H1 (cell line): ENCODE results near the gene FBXL16. TPM values are rescaled to one million over a fixed set of nuclear protein-coding genes. Genes with fewer than 3 reads are reported as not detected.

ENCODE experiments used
- CTCF ChIA-PET: fragments of 300-600 bp; sonication (Branson Sonifier 250); formaldehyde crosslinking; loops from one replicate; lab custom pipeline; 2021; ENCODE audit not compliant: partially characterized antibody; lab: Charles Lee
- POLR2A ChIA-PET: fragments of 300-600 bp; sonication (Branson Sonifier 250); formaldehyde crosslinking; loops from one replicate; lab custom pipeline; 2021; ENCODE audit warnings: inconsistent platforms; ENCODE audit not compliant: partially characterized antibody; lab: Charles Lee
- DNase-seq, 2 experiments: peaks; one replicate each; pipeline versions ENCODE4 v3.0.0 to v3.0.0-alpha.2; 2010 to 2022; ENCODE audit warnings: low spot score in 2 of 2, low read depth in 1 of 2, mixed read lengths in 1 of 2
- FAIRE-seq: peaks from 2 replicates; lab custom pipeline; 2011; peaks lifted over from hg19 to GRCh38; lab: Jason Lieb, UNC
- H2AFZ ChIP-seq: 2 replicates; pipeline ENCODE4 v1.8.1; 2012; ENCODE audit warnings: low read length, inconsistent platforms
- H2AK5ac ChIP-seq: 2 replicates; pipeline ENCODE4 v1.6.1; 2013; ENCODE audit warnings: low read depth, low read length
- H2BK120ac ChIP-seq: replicated peaks from 2 replicates; pipeline ENCODE3; 2013; ENCODE audit warnings: low read depth, low read length, inconsistent platforms
- H2BK12ac ChIP-seq: 2 replicates; pipeline ENCODE4 v1.6.1; 2013; ENCODE audit warnings: low read depth, low read length
- H2BK15ac ChIP-seq: 2 replicates; pipeline ENCODE4 v1.6.1; 2013; ENCODE audit warnings: low read length
- H2BK20ac ChIP-seq: 2 replicates; pipeline ENCODE4 v1.6.1; 2013; ENCODE audit warnings: low read length
- H2BK5ac ChIP-seq: 2 replicates; pipeline ENCODE4 v1.6.1; 2013; ENCODE audit warnings: low read depth, low read length
- H3K14ac ChIP-seq: 2 replicates; pipeline ENCODE4 v1.6.1; 2013; ENCODE audit warnings: inconsistent platforms; ENCODE audit not compliant: insufficient read length
- H3K18ac ChIP-seq: 2 replicates; pipeline ENCODE4 v1.6.1; 2013; ENCODE audit warnings: low read length; ENCODE audit errors: extremely low read depth
- H3K23ac ChIP-seq: 2 replicates; pipeline ENCODE4 v1.6.1; 2013; ENCODE audit warnings: inconsistent platforms; ENCODE audit not compliant: insufficient read length
- H3K23me2 ChIP-seq: 2 replicates; pipeline ENCODE4 v1.6.1; 2013; ENCODE audit warnings: low read depth, low read length
- H3K27ac ChIP-seq: 2 replicates; pipeline ENCODE4 v1.6.1; 2011; ENCODE audit warnings: low read depth, low read length, inconsistent platforms
- H3K27me3 ChIP-seq, 4 experiments: replicated peaks in 1 of 4; 1 replicate in 1 of 4; 2 replicates in 3 of 4; pipeline versions ENCODE4 v1.6.1 to v1.8.1; 2011 to 2013; ENCODE audit warnings: low read length in 3 of 4, mild to moderate bottlenecking in 3 of 4, inconsistent platforms in 2 of 4, mixed read lengths in 2 of 4, moderate library complexity in 1 of 4; ENCODE audit not compliant: control insufficient read depth in 3 of 4, insufficient read depth in 3 of 4; ENCODE audit errors: extremely low read depth in 1 of 4
- H3K36me3 ChIP-seq, 4 experiments: 2 replicates each; pipeline versions ENCODE4 v1.6.1 to v1.8.1; 2011 to 2013; ENCODE audit warnings: mild to moderate bottlenecking in 4 of 4, low read length in 3 of 4, moderate library complexity in 2 of 4, control low read depth in 1 of 4, inconsistent platforms in 1 of 4; ENCODE audit not compliant: insufficient read depth in 4 of 4, control insufficient read depth in 2 of 4
- H3K4ac ChIP-seq: replicated peaks from 2 replicates; pipeline ENCODE3; 2013; ENCODE audit warnings: low read length, low read depth, mixed read lengths, inconsistent platforms; ENCODE audit not compliant: insufficient read length
- H3K4me1 ChIP-seq, 4 experiments: replicated peaks in 1 of 4; 1 replicate in 1 of 4; 2 replicates in 3 of 4; pipeline versions ENCODE4 v1.6.1 to v1.8.1; 2011 to 2013; ENCODE audit warnings: low read length in 3 of 4, inconsistent platforms in 2 of 4, mixed read lengths in 1 of 4; ENCODE audit not compliant: insufficient read depth in 4 of 4, control insufficient read depth in 3 of 4
- H3K4me2 ChIP-seq, 2 experiments: 2 replicates each; pipeline versions ENCODE4 v1.6.1 to v1.8.1; 2011 to 2013; ENCODE audit warnings: low read depth in 2 of 2, low read length in 2 of 2, control low read depth in 1 of 2, inconsistent platforms in 1 of 2, mild to moderate bottlenecking in 1 of 2; ENCODE audit not compliant: insufficient read depth in 1 of 2
- H3K4me3 ChIP-seq, 4 experiments: fragments of 200-600, 300-600 bp in 1 of 4; sonication (generic), shearing (Covaris generic), sonication (Bioruptor Twin) in 1 of 4; 2 replicates each; pipeline versions ENCODE4 v1.5.1 to v1.8.1; 2011 to 2016; ENCODE audit warnings: low read length in 4 of 4, low read depth in 3 of 4, control low read depth in 2 of 4, inconsistent platforms in 2 of 4, mild to moderate bottlenecking in 2 of 4, mixed read lengths in 1 of 4, moderate library complexity in 1 of 4; ENCODE audit not compliant: insufficient read depth in 2 of 4; ENCODE audit errors: extremely low read depth in 1 of 4
- H3K56ac ChIP-seq: replicated peaks from 2 replicates; pipeline ENCODE3; 2013; ENCODE audit warnings: low read depth, mild to moderate bottlenecking, mixed read lengths, low read length, inconsistent platforms; ENCODE audit not compliant: insufficient read length
- H3K79me1 ChIP-seq: 2 replicates; pipeline ENCODE4 v1.6.1; 2013; ENCODE audit warnings: low read depth, low read length, control low read depth
- H3K79me2 ChIP-seq, 2 experiments: 2 replicates each; pipeline versions ENCODE4 v1.6.1 to v1.8.1; 2012 to 2013; ENCODE audit warnings: low read length in 2 of 2, mild to moderate bottlenecking in 2 of 2, inconsistent platforms in 1 of 2; ENCODE audit not compliant: insufficient read depth in 2 of 2, control insufficient read depth in 1 of 2
- H3K9ac ChIP-seq, 4 experiments: replicated peaks in 1 of 4; 1 replicate in 1 of 4; 2 replicates in 3 of 4; pipeline versions ENCODE4 v1.6.1 to v1.8.1; 2011 to 2013; ENCODE audit warnings: low read depth in 3 of 4, low read length in 3 of 4, control low read depth in 2 of 4, mild to moderate bottlenecking in 2 of 4, moderate library complexity in 2 of 4, inconsistent platforms in 1 of 4; ENCODE audit errors: extremely low read depth in 1 of 4
- H3K9me3 ChIP-seq, 2 experiments: 2 replicates each; pipeline versions ENCODE4 v1.6.1 to v1.8.1; 2012 to 2013; ENCODE audit warnings: mild to moderate bottlenecking in 2 of 2, moderate library complexity in 2 of 2, control low read depth in 1 of 2, inconsistent platforms in 1 of 2, low read depth in 1 of 2, low read length in 1 of 2, mixed read lengths in 1 of 2; ENCODE audit not compliant: insufficient read depth in 2 of 2
- H4K20me1 ChIP-seq, 2 experiments: replicated peaks in 1 of 2; 2 replicates each; pipeline versions ENCODE3 to v1.8.1; 2011 to 2013; ENCODE audit warnings: inconsistent platforms in 2 of 2, low read length in 2 of 2, mild to moderate bottlenecking in 1 of 2; ENCODE audit not compliant: insufficient read depth in 2 of 2, control insufficient read depth in 1 of 2
- H4K5ac ChIP-seq: 2 replicates; pipeline ENCODE4 v1.6.1; 2013; ENCODE audit warnings: low read length, low read depth, mixed read lengths, inconsistent platforms; ENCODE audit not compliant: insufficient read length
- H4K8ac ChIP-seq: 2 replicates; pipeline ENCODE4 v1.8.0; 2013; ENCODE audit warnings: mild to moderate bottlenecking, moderate library complexity, low read length, inconsistent platforms; ENCODE audit not compliant: insufficient read depth; ENCODE audit errors: extremely low read depth
- H4K91ac ChIP-seq: replicated peaks from 2 replicates; pipeline ENCODE3; 2013; ENCODE audit warnings: low read length, mixed read lengths, inconsistent platforms; ENCODE audit not compliant: insufficient read length
- CHD1 ChIP-seq: IDR thresholded peaks from 2 replicates; pipeline ENCODE4 v1.6.1; 2012; ENCODE audit warnings: low read depth, low read length, improper control_type of control experiment
- GTF2F1 ChIP-seq: IDR thresholded peaks from 2 replicates; pipeline ENCODE4 v1.6.1; 2012; ENCODE audit warnings: low read depth, low read length, improper control_type of control experiment, borderline replicate concordance
- KDM4A ChIP-seq: IDR thresholded peaks from one replicate; pipeline ENCODE4 v1.7.1; 2012; ENCODE audit warnings: low read depth, mild to moderate bottlenecking, moderate library complexity, low read length, inconsistent platforms; ENCODE audit not compliant: severe bottlenecking
- NANOG ChIP-seq: IDR thresholded peaks from 2 replicates; pipeline ENCODE4 v1.6.1; 2011; ENCODE audit warnings: low read length, low read depth, mild to moderate bottlenecking, inconsistent platforms; ENCODE audit not compliant: insufficient read depth, poor library complexity, severe bottlenecking
- SIX5 ChIP-seq: IDR thresholded peaks from 2 replicates; pipeline ENCODE4 v1.6.1; 2011; ENCODE audit warnings: mild to moderate bottlenecking, low read depth, low read length
- SP1 ChIP-seq: IDR thresholded peaks from 2 replicates; pipeline ENCODE4 v1.6.1; 2011; ENCODE audit warnings: low read depth, low read length
- TEAD4 ChIP-seq: IDR thresholded peaks from 2 replicates; pipeline ENCODE4 v1.6.1; 2012; ENCODE audit warnings: low read depth, low read length, inconsistent platforms, mixed read lengths
- WGBS, 2 experiments: shearing (Covaris generic) in 1 of 2; methylation state at CpG; one replicate each; pipeline versions ENCODE4 v1.1.6 to v1.1.7; 2013 to 2015; ENCODE audit warnings: low lambda C conversion rate in 2 of 2, mixed read lengths in 2 of 2, inconsistent platforms in 1 of 2, low coverage in 1 of 2, missing lambda C conversion rate in 1 of 2; ENCODE audit not compliant: insufficient replicate concordance in 2 of 2, insufficient coverage in 1 of 2, insufficient read length in 1 of 2; ENCODE audit errors: extremely low coverage in 1 of 2, missing lambda C conversion rate in 1 of 2; 5-methylcytosine and 5-hydroxymethylcytosine counted together
- polyA plus RNA-seq, 7 experiments: library from polyadenylated mRNA; depleted of rRNA in 3 of 7; stranded (reverse) in 5 of 7; unstranded in 2 of 7; fragments of >200 nt in 5 of 7; fragments of 200-250 nt in 2 of 7; gene quantifications; 1 replicate in 5 of 7; 2 replicates in 1 of 7; 4 replicates in 1 of 7; pipeline versions ENCODE4 v1.2.1 to v1.2.3, GENCODE V29; 2011 to 2013; ENCODE audit warnings: missing spikeins in 2 of 7, mixed read lengths in 2 of 7
- total RNA-seq: library from RNA; stranded (reverse); fragmentation: NEBNext Ultra II Directional; extraction: Animal tissue kit (Norgen Biotek cat#: 25700); gene quantifications from 2 replicates; pipeline ENCODE4 v1.2.1, GENCODE V29; 2021

Gene FBXL16
- total and polyA plus RNA-seq, 2 of the 8 experiments (the other 6 are each of a cell fraction or from before 2014, with no cell fraction given): 12.5 to 12.8 TPM

DNA sequence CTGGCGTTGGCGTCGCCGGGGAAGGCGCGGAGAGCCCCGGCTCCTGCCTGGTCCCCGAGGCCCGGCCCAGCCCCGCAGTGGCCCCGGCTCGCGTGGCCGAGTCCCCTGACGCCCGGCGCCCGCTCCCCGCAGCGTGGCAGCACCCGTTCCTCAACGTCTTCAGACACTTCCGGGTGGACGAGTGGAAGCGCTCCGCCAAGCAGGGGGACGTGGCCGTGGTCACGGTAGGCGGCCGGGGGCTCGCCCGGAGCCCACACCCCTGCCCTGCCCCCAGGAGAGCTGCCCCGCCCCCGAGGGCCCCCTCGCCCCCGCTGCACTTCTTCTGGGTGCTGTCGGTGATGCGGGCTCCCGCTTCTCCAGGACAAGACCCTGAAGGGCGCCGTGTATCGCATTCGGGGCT lies 56.0 kb downstream of the FBXL16 start:
- FAIRE-seq (no peak), DNase-seq (no peak)
- no peak overlapping the region for H4K91ac ChIP-seq
- H2AFZ ChIP-seq: no peak overlapping the region
- no peak overlapping the region for H3K23ac ChIP-seq
- H3K56ac ChIP-seq: no peak overlapping the region
- H3K79me2 ChIP-seq: no peaks in the 10 kb centered on the region
- H2BK12ac ChIP-seq: no peak overlapping the region
- no peak overlapping the region for H3K4ac ChIP-seq
- H3K4me3 ChIP-seq: peak overlapping the region; percentile 59 to 76 (median 68)
- H2AK5ac ChIP-seq: no peak overlapping the region
- H2BK15ac ChIP-seq: no peak overlapping the region
- H3K9ac ChIP-seq: peak overlapping the region in 1 of 4 experiments; percentile 34; a peak in 3 of 7 replicates
- peaks cover 0 to 9% (median 1%) of the 10 kb centered on the region in 4 experiments; a peak in 1 of 8 replicates for H3K36me3 ChIP-seq
- H3K4me2 ChIP-seq: peak overlapping the region; percentile 67 to 86
- H4K20me1 ChIP-seq: peaks cover 0 to 9% of the 10 kb centered on the region in 2 experiments
- no peaks in the 10 kb centered on the region; the same call in 1 of the 2 replicates for H3K79me1 ChIP-seq
- TF ChIP-seq TEAD4: no peak
- TF ChIP-seq NANOG: no peak
- no peak for TF ChIP-seq CHD1
- TF ChIP-seq SP1: no peak
- TF ChIP-seq SIX5: no peak
- TF ChIP-seq KDM4A: peak; percentile 13
- TF ChIP-seq GTF2F1: no peak
- H2BK20ac ChIP-seq: no peak overlapping the region
- peaks cover 7% of the 10 kb centered on the region for H3K23me2 ChIP-seq
- H3K27ac ChIP-seq: no peak overlapping the region
- CTCF ChIA-PET: interaction anchor here (0.6 to 7.9 kb wide), 6 partner anchors 11 to 110 kb away, joined by 3 to 104 read pairs (median 13); partner anchors contain the start of gene RHOT2
- no peak overlapping the region for H4K8ac ChIP-seq
- no peaks in the 10 kb centered on the region for H3K27me3 ChIP-seq
- H2BK5ac ChIP-seq: no peak overlapping the region
- H3K4me1 ChIP-seq: peaks cover 0 to 4% (median under 1%) of the 10 kb centered on the region in 4 experiments; a peak in 4 of 7 replicates
- no peak overlapping the region for H2BK120ac ChIP-seq
- 13% methylated on average over 30 of the region's 44 CpGs; no CpG with 5 or more reads in 1 of the 2 experiments for WGBS, 2 experiments
- no peak overlapping the region for H4K5ac ChIP-seq
- no peaks in the 10 kb centered on the region for H3K9me3 ChIP-seq
- POLR2A ChIA-PET: interaction anchor here (0.8 to 2.9 kb wide), 15 partner anchors 8 to 265 kb away, joined by 3 to 14 read pairs (median 4); partner anchors contain the start of genes METTL26, RHBDL1, RHOT2 and STUB1
- H3K18ac ChIP-seq: no peak overlapping the region
- H3K14ac ChIP-seq: no peak overlapping the region
